GM18858 (cell line): ENCODE results near the gene FGF3.

Source experiments
- ATAC-seq: cut with Tn5 transposase; IDR thresholded peaks from one replicate; pipeline ENCODE4 v1.9.1; 2021; ENCODE audit not compliant: unreplicated experiment

Gene FGF3

DNA sequence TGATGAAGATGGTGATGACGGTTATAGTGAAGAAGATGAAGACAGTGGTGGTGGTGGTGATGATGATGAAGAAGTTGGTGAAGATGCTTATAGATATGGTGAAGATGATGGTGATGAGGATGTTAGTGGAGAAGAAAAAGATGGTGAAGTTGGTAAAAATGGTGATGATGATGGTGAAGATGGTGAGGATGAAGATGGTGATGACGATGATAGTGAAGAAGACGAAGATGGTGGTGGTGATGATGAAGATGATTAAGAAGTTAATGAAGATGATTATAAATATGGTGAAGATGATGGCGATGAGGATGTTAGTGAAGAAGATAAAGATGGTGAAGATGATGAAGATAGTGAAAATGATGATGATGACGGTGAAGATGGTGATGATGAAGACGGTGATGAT lies 25.2 kb upstream of the FGF3 start:
- no peak for ATAC-seq

DNA sequence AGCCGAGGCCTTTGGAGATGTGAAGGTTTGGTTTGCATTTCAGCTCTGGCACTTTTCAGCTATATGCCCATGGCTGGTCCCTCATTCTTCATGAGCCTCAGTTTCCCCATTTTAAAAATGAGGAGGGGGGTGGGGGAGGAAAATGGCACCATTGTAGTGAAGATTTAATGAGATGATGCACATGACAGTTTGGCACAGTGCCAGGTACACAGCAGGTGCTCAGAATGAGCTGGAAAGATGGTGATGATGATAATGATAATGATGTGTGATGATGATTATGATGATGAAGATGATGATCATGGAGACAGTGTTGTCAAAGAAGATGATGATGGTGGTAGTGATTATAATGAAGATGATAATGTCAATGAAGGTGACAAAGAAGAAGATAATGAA lies 24.3 kb upstream of the FGF3 start:
- ATAC-seq = no peak

GRCh38 chr11:69842746-69843528 lies 23.7 kb upstream of the FGF3 start:
- no peak for ATAC-seq

- ATAC-seq = no peak
Measured at GRCh38 chr11:69841859-69842698, 22.9 kb upstream of the FGF3 start.

DNA sequence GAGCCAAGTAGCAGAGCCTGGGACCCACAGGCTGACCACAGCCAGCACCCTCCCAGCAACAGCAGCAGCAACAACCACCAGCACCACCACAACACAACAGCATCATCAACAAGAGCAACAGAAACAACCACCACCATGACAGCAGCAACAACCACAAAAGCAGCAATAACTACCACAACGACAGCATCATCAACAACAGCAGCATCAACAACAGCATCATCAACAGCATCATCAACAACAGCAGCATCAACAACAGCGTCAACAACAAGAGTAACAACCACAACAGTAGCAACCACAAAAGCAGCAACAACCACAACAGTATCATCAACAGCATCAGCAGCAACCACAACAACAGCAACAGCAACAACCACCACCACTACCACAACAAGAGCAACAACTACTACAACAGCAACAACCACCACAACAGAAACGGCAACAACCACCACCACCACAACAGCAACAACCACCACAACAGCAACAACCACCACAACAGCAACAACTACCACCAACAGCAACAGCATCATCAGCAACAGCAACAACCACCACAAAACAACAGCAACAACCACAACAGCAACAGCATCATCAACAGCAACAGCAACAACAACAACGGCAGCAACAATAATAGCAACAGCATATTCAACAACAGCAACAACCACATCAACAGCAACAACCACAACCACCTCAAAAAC lies 22.1 kb upstream of the FGF3 start:
- ATAC-seq = no peak

DNA sequence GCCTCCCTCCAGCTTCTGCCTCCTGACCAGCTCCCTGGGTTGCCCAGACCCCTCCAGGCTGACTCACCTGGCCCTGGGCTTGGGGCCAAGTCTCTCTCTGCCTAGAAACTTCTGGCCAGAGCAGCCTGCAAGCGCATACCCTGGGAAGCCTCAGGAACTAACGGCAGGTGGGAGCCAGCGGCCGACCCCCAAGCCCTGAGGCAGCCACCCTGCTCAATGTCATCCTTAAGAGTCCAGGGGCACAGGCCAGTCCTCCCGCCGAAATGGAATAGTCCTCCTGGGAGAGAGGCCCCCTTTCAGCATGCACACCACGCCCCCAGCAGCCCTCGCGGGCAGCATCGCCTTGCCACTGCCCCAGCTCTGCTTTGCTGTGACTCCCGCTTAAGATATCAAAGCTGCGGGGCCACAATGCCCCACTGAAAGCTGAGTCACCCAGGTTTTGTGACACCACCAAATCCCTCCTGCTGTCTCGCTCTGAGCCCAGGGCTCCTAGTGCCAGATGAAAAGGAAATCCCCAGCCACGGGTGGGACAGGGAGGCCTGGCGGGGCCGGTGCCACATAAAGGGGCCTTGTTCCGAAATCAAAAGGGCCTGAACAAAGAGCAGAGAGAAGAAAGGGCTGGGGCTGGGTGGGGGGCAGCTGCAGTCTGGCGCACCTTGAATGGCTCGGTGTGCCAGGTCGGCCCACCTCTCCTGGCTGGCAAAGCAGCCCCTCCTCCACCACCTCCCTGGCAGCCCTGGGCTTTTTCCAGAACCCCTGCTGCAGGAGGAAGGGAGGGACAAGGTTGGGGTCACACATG lies 21.4 kb upstream of the FGF3 start:
- no peak for ATAC-seq

DNA sequence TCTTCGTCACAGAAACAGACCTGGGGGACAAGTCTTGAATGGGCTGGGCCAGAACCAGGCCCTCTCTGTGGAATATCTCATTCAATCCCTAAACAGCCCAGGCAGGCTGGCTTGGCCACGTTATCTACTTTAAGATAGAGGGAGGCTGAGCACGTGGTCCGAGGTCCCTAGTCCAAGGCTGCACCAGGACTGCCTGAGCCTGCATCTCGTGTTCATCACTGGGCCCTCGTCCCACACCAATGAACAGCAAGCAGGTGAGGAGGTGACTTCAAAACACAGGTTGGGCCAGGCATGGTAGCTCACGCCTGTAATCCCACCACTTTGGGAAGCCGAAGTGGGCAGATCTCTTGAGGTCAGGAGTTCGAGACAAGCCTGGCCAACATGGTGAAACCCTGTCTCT lies 20.3 kb upstream of the FGF3 start:
- no peak for ATAC-seq

DNA sequence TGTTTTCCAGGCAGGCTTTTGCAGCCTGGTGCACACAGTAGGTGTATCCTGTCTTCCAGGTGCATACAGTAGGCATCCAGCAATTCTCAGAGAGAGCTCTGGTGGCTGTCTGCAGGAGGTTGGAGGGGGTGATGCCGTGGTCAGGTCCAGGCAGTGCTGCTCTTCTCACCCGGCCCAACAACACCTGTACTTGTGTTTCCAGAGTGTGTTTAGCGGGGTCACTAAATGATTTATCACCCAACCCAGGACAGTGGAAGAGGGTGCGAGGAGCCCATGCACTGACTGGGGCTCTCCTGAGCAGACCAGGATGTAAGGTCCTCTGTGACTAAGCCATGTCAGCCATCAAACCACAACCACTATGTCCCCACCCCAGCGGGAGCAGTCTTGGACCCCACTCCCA lies 18.6 kb upstream of the FGF3 start:
- ATAC-seq = no peak

DNA sequence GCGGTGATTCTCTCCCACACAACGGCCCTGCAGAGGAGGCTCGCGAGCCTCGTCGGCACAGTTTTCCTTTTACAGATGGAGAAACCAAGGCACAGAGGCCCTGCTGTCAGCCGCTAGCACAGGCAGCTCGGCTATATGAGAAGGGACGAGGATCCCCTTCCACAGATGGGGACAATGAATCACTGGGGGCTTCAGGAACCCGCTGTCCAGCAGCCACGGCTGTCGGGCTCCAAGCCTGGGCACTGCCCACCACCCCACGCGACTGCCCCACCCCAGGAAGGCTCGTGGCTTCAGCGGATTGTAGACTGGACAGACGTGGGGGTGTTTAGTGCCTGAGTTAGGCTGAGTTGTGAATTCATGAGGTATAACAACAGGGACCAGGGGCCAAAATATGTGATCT lies 17.2 kb upstream of the FGF3 start:
- ATAC-seq = no peak

- no peak for ATAC-seq
Measured at GRCh38 chr11:69834811-69835800, 15.9 kb upstream of the FGF3 start.

- no peak for ATAC-seq
Measured at GRCh38 chr11:69834251-69834650, 15.0 kb upstream of the FGF3 start.

GRCh38 chr11:69832561-69833413 lies 13.6 kb upstream of the FGF3 start:
- no peak for ATAC-seq

DNA sequence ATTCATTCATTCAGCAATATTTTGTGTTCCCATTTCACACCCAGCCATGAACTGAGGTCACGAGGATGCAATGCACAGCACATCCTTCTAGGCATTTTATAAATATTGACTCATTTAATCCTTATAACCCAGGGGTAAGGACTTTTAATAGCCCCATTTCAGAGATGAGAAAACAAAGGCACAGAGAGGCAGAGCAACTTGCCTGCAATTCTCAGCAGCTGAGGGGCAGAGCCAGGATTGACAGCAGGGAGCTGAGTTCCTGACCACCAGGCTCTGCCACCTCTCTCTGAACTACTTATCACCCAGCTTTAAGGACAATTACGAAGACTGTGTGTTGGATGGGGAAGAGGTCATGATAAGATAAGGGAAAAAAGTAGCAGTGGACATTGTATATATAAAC lies 12.8 kb upstream of the FGF3 start:
- no peak for ATAC-seq

- no peak for ATAC-seq
Measured at GRCh38 chr11:69830086-69830485, 10.9 kb upstream of the FGF3 start.

DNA sequence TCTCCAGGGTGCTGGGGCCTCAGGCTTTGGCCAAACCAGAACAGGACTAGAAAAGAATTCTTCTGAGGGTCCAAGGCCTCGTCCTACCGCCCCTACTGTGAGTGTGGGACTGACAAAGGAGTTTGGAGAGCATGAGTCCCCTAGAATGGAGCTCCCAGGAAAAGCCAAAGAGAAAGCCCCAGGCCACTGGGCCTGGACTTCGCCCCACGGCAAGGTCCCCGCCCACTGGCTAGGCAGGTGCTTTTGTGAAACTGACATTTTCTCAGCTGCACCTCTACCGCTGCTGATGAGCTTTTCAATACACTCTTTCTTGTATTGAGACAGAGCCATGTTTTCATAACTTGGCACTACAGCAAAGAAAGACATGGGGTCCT lies 9.7 kb upstream of the FGF3 start:
- ATAC-seq = no peak

DNA sequence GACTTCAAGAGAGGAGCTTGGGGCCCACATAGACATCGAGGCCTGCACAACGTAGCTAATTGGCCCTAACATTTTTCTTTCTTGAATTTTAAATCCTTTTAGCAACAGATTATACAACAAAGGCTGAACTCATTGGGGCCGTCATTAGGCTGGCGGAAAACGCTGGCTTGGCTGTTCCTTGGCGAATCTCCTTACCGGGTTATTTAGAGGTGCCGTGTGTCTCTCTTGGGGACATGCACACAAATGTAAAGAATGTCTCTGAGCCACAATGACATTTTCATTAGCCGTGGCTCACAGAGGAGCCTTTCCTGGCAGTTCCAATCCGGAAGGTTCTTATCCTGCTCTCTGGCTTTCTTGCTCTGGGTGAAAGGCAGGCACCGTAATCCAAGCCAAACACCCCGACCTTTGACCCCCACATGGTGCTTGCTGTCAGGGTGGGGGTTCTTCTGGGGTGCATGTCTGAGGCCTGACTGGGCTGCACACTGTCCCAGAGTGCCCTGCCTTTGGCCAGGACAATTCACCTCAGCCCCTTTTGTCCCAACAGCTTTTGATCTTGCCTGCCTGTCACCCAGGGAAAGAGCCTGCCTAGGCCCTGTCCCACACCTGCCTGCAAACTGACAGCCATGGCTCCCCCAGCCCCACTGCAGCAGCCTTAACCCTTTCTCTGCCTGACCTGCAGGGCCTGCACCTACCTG lies 9.2 kb upstream of the FGF3 start:
- no peak for ATAC-seq

- ATAC-seq = no peak
Measured at GRCh38 chr11:69826773-69827172, 7.6 kb upstream of the FGF3 start.

DNA sequence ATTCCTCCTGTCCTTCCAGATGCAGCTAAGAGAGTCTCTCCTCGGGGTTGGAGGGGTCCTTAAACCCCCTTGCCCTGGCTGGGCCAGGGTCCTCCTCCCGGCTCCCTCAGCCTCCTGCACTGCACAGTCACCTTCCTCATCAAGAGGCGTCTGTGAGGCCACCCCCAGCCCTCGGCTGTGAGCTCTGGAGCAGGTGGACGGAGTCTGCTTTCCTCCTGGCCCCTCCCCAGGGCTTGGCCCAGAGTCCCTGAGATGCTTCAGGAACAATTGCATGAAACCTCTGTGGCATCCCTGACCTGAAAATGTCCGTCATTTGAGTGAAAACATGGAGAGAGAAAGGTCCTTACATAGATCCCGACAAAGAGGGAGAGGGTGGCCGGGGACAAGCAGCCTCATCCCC lies 6.7 kb upstream of the FGF3 start:
- no peak for ATAC-seq
